ENCODE measurements around the gene MS4A1.
"Not testable (repeated sequence)": the region's sequence is repeated elsewhere in the genome, so short reads cannot be mapped to it uniquely, and the experiment has no call there.

Gene MS4A1

DNA sequence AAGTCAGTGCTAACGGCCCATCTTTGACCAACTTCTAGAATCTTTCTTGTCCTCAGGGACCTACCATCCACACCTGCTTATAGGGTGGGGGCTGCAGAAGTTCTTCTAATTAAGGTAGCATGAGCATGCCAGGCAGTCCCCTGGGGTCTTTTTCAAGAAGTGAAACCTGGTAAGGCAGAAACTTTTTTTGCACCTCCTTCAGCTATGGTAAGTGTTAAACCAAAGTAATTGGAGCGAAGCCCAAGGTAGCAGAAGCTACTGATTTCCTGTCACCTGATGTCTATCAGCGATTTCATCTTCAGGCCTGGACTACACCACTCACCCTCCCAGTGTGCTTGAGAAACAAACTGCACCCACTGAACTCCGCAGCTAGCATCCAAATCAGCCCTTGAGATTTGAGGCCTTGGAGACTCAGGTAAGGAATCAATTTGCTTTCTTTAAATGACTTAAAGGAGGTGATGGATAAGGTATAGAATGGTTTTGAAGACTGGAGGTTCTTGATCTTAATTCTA lies at the start of gene MS4A1:
Gene MS4A1, plus strand, starts transcription at position 317 of the 512 bp plus-strand sequence. CDS start 6,528 bp downstream, outside the sequence.
- DNase-seq: no peak

- DNase-seq: no peak
Observed at GRCh38 chr11:60420015-60420414, 35.6 kb upstream of the MS4A1 start.

DNA sequence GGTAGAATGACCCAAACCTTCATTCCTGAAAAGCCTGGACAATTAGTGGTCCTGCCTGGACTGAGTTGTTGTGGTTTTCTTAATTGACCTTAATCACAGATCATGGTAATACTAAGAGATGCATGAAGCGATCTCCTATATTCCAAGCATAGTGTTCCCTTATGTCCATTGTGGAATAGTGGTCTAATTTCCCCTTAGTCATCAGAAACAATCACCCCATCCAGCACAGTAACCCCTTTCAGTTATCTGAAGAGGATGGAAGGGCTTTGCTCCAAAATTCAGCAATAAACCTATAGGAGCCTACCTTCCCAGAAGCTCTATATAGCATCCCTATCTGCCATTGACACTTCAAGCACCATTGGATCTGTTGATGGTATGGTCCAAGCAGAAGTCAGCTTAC lies 33.0 kb upstream of the MS4A1 start:
- no peak for DNase-seq

DNA sequence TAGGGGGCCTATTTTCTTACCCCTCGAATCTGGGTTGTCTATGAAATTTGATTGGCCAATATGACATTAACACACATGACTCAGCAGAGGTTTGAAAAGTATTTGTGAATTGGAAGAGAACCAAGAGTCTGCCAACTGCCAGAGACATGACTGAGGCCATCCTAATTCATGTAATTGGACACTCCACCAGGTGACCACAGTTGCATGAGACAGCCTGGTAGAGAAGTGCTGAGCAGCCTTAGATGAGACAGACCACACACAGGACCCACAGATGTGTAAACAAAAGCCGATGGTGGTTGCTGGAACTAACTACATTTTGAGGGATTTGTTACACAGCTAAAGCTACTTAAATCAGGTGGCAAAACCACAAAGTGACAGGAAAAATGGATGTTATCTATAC lies 27.1 kb upstream of the MS4A1 start:
- DNase-seq: no peak

GRCh38 chr11:60429272-60429671 lies 26.4 kb upstream of the MS4A1 start, which contains the start of gene MS4A5:
Gene MS4A5 (plus strand): TSS chr11:60429572. CDS start chr11:60429675, 103 bp downstream.
- no peak for DNase-seq

GRCh38 chr11:60431251-60431650 lies 24.4 kb upstream of the MS4A1 start:
- no peak for DNase-seq

GRCh38 chr11:60433401-60433800 lies 22.2 kb upstream of the MS4A1 start:
- no peak for DNase-seq

DNA sequence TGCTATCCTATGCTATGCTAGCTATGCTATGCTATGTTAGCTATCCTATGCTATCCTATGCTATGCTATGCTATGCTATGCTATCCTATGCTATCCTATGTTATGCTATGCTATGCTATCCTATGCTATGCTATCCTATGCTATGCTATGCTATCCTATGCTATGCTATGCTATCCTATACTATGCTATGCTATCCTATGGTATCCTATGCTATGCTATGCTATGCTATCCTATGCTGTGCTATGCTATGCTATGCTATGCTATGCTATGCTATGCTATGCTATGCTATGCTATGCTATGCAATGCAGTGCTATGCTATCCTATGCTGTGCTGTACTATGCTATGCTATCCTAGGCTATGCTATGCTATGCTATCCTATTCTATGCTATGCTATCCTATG lies 8.6 kb upstream of the MS4A1 start:
- no peak for DNase-seq

DNA sequence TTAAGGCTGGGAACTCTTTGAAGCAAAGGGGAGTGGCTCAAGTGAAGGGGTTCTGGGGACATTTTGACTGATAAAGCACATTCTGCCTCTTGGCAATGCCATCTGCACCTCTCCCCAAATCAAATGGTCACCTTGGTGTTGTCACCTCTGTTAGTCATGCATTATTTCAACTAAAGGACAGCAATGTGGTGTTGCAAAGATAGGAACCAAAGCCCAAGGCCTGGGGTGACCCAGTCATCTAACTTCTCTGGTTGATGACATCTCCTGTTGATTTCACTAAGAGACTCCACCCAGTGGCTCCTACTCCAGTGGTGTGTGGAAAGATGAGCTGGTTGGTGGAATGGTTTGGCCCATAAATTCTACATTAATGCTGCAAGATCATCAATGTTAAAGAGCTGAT lies 7.8 kb upstream of the MS4A1 start:
- DNase-seq: no peak

- not testable (repeated sequence) for DNase-seq
Observed at GRCh38 chr11:60451185-60451584, 4.5 kb upstream of the MS4A1 start.

- DNase-seq: no peak
Observed at GRCh38 chr11:60454212-60454611, 1.4 kb upstream of the MS4A1 start.

GRCh38 chr11:60457576-60457975 lies 1.9 kb downstream of the MS4A1 start:
- DNase-seq: no peak

DNA sequence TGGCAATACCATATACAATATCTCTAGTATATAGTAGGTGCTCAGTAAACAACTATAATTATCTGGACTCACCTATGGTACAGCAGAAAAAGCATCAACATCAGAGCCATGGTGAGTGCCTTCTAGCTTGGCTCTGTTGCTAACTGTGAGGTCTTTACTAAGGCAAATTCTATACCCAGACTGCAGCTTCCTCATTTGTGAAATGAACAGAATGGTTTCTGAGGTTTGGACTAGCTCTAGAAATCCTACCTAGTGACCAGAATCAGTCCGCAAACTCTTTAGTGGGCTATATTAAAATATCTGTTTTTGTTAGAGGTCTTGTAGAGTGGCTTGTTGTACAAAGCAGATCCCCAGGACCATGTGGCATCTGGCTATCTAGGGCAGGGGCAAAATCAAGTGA lies 3.7 kb downstream of the MS4A1 start:
- DNase-seq: no peak

DNA sequence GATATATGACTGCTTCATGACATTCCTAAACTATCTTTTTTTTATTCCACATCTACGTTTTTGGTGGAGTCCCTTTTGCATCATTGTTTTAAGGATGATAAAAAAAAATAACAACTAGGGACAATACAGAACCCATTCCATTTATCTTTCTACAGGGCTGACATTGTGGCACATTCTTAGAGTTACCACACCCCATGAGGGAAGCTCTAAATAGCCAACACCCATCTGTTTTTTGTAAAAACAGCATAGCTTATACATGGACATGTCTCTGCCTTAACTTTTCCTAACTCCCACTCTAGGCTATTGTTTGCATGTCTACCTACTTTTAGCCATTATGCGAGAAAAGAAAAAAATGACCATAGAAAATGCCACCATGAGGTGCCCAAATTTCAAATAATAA lies 13.2 kb downstream of the MS4A1 start:
- no peak for DNase-seq

DNA sequence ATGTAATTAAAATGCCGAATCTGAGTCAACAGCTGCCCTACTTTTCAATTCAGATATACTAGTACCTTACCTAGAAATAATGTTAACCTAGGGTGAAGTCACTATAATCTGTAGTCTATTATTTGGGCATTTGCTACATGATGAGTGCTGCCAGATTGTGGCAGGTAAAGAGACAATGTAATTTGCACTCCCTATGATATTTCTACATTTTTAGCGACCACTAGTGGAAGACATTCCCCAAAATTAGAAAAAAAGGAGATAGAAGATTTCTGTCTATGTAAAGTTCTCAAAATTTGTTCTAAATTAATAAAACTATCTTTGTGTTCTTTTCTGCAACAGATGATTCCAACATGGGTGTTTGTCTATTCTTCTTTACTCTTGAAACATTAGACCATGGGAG lies 14.1 kb downstream of the MS4A1 start:
- no peak for DNase-seq

GRCh38 chr11:60477035-60477445 lies 21.4 kb downstream of the MS4A1 start:
- DNase-seq: no peak

GRCh38 chr11:60482361-60482760 lies 26.7 kb downstream of the MS4A1 start:
- DNase-seq: no peak

- DNase-seq: peak; percentile 17
Observed at GRCh38 chr11:60485987-60486386, 30.3 kb downstream of the MS4A1 start.

DNA sequence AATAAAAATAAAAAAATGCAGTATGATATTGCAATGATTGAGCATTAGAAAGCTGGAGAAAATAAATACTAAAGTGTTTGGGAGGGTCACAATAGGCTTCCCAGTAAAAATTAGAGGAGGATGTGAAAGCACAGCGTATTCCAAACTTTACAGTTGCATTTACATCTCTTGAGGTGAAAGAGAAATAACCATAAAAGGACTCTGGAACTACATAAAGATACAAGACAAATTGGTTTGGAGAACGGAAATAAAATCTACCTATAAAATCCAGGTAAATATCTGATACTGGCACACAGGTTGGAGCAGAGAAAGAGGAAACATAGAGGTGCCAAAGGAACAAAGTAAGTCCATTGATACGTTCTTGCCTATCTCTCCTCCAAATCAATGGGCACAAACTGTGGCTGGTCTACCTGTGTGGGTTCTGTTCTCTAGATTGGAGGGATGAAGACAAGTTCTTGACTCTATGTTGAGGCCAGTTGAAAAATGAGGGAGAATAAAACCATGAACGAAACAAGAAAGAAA lies 36.9 kb downstream of the MS4A1 start, which contains the start of gene MS4A12:
Gene MS4A12, plus strand, starts transcription at position 291 of the 522 bp plus-strand sequence. CDS start 4,541 bp downstream, outside the sequence.
- DNase-seq: no peak

- DNase-seq: no peak
Observed at GRCh38 chr11:60493454-60493853, 37.8 kb downstream of the MS4A1 start.

- DNase-seq: no peak
Observed at GRCh38 chr11:60498399-60498798, 42.8 kb downstream of the MS4A1 start.

DNA sequence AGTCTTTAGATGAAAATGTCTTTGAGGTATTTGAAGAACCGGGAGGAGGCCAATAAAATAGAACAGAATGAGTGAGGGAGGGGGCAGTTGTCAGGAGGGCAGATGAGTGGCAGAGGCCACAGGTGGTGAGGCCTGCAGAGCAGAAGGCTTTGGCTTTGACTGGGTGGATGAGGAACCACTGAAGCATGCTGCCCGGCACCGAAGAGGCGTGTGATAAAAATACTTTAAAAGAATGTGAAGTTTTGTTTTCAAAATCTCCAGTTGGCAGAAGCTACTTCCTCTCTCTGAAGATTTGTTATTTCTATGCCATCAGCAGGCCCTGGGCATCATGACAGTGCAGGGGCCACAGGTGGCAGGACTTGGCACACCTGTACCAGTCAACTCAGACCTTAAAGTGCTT lies 43.2 kb downstream of the MS4A1 start:
- peak; percentile 16 for DNase-seq

GRCh38 chr11:60500276-60500910 lies 44.7 kb downstream of the MS4A1 start:
- no peak for DNase-seq

DNA sequence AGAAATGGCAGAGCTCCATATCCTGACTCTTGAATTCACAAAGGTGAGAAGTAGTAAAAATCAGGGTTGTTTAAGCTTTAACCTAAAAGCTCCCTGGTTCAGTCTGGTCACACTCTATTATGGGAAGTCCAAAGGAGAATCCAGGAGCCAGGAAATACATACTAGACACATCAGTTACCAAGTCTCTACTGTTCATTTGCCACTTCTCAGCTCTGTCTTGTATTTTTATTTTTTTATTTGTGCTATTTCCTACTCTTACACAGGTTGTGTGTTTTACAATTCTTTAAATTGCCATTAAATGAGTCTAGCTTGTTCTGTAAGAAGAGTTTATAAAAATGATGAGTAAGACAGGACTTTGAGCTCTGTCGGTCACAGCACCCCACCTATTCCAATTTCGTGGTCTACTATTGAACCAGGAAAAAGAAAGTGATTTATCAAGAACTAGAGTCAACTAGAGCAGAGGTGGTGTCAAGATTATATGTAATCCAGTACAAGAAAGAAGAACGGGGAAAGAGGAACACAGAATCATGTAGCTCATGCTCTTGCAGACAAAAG lies 46.7 kb downstream of the MS4A1 start:
- no peak for DNase-seq

Data from activated CD4-positive, alpha-beta T cell treated with anti-CD3 and anti-CD28 coated beads for 48 hours (primary cell).